Cortex of kidney (tissue), 1 donor: Measurements from ENCODE around the gene MAPK4.
"Not testable (repeated sequence)": the region's sequence is repeated elsewhere in the genome, so short reads cannot be mapped to it uniquely, and the experiment has no call there.

Source experiments
- DNase-seq: peaks from one replicate; lab custom pipeline; 2025; lab: John Stamatoyannopoulos, UW

Gene MAPK4

DNA sequence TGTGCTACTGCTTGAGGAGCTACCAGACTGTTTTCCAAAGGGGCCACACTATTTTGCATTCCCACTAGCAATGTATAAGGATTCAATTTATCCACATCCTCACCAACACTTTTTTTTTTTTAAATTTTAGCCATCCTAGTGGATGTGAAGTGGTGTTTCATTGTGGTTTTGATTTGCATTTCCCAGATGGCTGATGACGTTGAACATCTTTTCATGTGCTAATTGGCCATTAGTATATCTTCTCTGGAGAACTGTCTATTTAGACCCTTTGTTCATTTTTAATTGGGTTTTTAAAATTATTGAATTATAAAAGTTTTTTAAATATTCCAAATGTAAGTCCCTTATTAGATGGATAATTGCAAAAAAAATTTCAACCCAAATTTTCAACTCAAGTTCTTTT, 121.1 kb downstream of the MAPK4 start:
- no peak for DNase-seq

DNA sequence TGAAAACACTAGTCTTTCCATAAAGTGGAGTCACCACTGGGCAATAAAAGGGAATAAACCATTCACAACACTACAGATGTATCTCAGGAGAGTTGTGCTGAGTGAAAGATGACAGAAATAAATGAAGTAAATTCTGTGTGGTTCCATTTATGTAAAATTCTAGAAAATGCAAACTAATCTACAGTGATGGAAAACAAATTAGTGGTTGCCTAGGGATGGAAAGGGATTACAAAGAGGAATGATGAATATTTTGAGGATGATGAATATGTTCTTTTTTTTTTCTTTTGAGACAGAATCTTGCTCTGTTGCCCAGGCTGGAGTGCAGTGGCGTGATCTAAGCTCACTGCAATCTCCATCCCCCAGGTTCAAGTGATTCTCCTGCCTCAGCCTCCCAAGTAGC, 123.0 kb downstream of the MAPK4 start:
- DNase-seq = no peak

GRCh38 chr18:50686409-50686808, 126.5 kb downstream of the MAPK4 start:
- no peak for DNase-seq

DNA sequence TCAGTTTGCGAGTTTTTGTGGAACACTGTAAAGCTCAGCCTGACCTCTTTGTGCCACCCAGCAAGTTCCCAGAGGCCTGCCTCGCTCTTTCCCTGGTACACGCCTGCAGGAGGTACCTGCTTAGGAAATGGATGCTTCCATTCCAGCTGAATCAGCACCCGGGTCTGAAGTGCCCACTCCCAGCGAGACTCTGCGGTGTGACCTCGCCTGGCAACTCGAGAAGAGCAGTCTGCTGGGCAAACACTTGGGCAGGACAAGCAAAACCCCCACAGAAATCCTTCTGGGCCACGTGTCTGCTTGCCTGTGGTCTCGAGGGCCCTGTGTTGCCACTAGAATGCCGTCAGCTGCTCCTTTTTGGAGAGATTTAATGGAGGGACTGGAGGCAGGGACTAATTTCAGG, 127.6 kb downstream of the MAPK4 start:
- DNase-seq = no peak

GRCh38 chr18:50689578-50689977, 129.7 kb downstream of the MAPK4 start:
- no peak for DNase-seq

GRCh38 chr18:50694147-50694546, 134.3 kb downstream of the MAPK4 start:
- DNase-seq = no peak

DNA sequence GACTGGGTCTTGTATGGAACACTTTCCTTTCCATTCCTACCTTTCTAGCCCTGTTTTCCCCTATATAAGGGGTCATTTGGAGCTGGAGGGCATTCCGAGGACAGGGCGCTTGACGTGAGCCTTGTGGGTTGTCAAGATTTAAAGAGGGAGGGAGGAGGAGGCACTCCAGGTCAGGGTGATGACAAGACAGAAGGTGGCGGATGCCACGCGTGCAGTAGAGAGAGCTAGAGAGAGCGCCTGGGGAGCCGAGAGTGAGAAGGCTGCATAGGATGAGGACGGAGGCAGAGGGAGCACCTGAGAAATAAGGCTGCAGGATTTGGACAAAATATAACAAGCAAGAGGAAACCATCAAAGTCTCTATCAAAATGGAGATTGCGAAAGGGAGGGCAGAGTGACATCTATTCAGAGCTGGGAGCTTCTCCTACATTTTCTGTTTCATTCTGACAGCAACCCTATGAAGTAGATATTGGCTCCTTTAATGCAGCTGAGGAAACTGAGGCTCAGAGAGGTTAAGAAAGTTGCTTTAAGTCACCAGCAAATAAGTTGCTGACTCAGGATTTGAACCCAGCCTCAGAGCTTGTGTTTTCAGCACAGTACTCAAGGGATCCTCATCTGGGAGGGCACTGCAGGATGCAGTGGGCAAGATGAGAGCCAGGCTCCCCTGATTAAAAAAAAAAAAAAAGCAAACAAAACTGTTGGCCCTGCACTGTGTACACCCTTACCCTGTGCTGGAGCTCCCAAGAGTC, 135.7 kb downstream of the MAPK4 start:
- no peak for DNase-seq

- no peak for DNase-seq
Measured at GRCh38 chr18:50696436-50696835, 136.5 kb downstream of the MAPK4 start.

DNA sequence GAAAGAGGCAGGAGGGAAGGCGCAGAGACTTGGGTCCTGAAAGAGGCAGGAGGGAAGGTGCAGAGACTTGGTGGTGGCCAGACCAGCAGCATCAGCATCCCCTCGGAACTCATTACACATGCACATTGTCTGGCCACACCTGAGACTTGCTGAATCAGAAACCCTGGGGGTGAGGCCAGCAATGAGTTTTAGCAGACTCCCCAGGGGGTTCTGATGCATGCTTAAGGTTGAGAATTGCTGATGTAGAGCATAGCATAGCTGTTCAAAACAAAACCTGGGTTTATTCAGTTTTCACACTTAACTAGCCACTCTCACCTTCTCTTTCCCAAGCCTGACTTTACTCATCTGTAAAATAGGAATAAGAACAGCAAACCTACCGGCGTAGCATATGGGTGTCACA, 137.0 kb downstream of the MAPK4 start:
- no peak for DNase-seq

GRCh38 chr18:50697509-50697908, 137.6 kb downstream of the MAPK4 start:
- DNase-seq = no peak

GRCh38 chr18:50700245-50701165, 140.6 kb downstream of the MAPK4 start:
- DNase-seq = no peak

- DNase-seq = no peak
Measured at GRCh38 chr18:50704357-50704940, 144.6 kb downstream of the MAPK4 start.

GRCh38 chr18:50706199-50706598, 146.3 kb downstream of the MAPK4 start:
- no peak for DNase-seq

DNA sequence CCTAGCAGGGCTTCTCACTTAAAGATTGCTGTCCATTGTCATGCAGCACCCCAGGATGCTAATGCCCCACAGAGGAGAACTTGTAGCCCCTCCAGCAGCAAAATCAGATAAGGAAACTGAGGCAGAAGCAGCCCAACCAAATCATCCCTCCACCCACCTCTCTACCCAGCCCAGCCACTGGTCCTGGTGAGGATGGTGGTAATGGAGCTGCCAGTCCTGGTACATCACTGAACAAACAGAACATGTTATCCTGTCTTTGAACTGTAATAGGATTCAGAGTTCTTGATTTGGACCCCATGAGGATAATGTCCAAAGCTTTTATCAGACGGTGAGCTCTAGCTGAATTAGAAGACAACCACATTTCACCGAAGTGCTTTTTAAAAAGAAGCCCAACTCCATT, 146.8 kb downstream of the MAPK4 start:
- no peak for DNase-seq

GRCh38 chr18:50707297-50707696, 147.4 kb downstream of the MAPK4 start:
- DNase-seq = not testable (repeated sequence)

GRCh38 chr18:50707855-50708469, 148.1 kb downstream of the MAPK4 start:
- no peak for DNase-seq

GRCh38 chr18:50709193-50709592, 149.3 kb downstream of the MAPK4 start:
- no peak for DNase-seq

DNA sequence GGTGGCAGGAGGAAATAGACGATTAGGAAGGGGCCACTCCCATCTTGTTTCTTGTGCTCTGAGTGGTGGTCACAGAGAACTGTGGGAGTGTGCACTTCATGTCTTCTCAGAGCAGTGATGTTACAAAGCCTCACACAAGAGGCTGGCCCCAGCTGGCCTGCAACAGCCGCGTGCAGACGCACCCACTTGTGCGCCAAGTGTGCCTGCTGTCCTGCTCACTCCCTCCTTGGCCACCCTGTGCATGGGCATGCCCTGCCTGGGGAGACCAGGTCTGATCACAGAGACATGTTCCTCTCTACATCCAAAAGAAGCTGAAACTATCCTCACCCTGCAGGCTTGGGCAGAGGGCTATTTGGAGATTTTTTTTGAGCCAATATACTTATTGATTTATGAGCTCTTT, 151.5 kb downstream of the MAPK4 start:
- DNase-seq = no peak

- no peak for DNase-seq
Measured at GRCh38 chr18:50715919-50716318, 156.0 kb downstream of the MAPK4 start.

DNA sequence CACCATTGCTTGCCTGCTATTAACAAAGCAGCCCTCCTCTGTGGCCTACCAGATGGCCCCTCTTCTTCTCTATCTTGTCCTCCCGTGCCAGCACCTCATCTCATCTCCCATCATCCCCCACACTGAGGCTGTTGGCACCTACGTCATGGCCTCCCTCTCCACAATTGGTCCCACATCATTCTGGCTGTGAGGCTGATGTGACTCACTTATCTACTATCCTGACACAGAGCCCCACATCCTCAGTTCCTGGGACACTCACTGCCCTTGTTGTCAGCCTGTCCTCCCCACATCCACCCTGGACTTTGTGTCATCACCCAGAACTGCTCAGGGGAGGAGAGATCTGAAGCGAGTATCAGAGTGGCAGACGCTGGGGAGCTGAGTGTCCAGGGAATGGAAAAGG, 157.0 kb downstream of the MAPK4 start:
- no peak for DNase-seq

DNA sequence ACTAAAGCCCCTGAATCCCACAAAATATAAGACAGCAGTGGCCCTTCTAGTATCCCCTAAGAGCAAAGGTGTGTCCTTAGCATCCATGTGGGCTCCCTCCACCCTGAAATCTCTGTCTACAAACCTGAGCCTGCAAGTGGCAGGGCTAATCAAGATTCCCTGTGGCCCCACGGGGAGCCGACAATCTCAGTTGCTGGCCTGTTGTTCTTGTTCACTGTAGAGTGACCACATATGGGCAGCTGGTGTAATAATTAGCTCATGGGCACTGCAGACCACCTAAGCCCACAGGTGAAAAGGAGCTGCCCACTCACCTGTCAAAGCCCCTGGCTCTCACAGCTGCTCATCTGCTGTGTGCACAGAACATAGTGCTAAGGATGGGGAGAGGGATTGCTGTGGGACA, 157.7 kb downstream of the MAPK4 start:
- DNase-seq = no peak
